Epithelial cell of esophagus (primary cell): ENCODE measurements around the gene ASF1A.

Experiments used
- DNase-seq: peaks from one replicate; pipeline ENCODE4 v3.0.0; 2010; ENCODE audit warnings: low read depth
- H3K4me3 ChIP-seq: 2 replicates; pipeline ENCODE4 v1.5.1; 2011; ENCODE audit warnings: mild to moderate bottlenecking, low read length, control low read depth
- CTCF ChIP-seq: IDR thresholded peaks from 2 replicates; pipeline ENCODE4 v1.5.1; 2011; ENCODE audit warnings: low read depth, mild to moderate bottlenecking, low read length, control low read depth, inconsistent platforms; ENCODE audit not compliant: insufficient read depth; ENCODE audit errors: missing control alignments

The ASF1A gene

DNA sequence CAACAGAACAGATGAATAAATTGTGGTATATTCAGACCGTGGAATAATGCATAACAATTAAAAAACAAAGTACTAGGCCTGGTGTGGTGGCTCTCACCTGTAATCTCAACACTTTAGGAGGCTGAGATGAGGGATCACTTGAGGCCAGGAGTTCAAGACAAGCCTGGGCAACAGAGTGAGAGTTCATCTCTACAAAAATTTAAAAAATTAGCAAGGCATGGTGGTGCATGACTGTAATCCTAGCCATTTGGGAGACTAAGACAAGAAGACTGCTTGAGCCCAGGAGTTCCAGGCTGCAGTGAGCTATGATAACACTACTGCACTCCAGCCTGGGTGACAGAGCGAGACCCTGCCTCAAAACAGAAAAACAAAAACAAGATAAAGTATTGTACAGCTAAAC lies 16.1 kb upstream of the ASF1A start:
- TF ChIP-seq CTCF, result no peak
- DNase-seq, result no peak
- no peak overlapping the region for H3K4me3 ChIP-seq

- no peak overlapping the region for H3K4me3 ChIP-seq
- TF ChIP-seq CTCF, result no peak
- no peak for DNase-seq
These were observed 12.3 kb upstream of the ASF1A start for GRCh38 chr6:118881440-118882313.

DNA sequence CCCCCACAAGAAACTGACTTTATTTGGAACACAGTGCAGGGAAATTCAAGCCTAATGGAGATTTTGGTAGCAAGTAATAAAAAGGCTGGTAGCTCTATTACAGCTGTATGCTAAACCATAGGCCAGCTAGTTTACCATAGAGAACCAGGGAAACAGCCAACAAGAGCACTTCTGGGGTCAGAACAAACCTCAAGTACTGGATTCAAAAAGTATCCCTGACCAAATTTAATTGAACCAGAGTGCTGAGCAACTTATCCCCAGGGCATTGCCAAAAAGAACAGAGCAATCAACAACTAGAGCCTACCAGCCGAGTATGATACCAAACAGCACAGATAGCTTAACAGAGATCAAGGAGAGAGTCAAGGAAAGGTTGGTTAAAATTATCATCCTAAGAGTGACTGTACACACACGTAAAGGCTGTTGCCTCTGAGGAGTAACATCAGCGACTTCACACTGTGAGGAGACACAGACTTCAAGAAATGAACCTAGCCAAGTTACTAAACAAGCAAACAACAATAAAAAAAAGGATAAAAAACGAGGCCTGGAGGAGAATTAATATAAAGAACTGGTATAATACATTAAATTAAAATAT lies 11.5 kb upstream of the ASF1A start:
- no peak for TF ChIP-seq CTCF
- no peak overlapping the region for H3K4me3 ChIP-seq
- no peak for DNase-seq

DNA sequence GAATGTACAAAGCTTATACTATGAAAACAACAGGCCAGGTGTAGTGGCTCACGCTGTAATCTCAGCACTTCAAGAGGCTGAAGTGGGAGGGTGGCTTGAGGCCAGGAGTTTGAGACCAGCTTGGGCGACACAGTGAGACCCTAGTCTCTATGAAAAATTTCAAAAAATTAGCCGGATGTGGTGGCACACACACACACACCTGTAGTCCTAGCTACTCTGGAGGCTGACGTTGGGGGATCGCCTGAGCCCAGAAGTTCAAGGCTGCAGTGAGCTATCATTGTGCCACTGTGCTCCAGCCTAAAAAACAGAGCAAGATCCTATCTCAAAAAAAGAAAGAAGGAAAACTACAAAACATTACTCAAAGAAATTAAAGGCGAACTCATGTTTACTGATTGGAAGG lies 7.3 kb upstream of the ASF1A start:
- no peak for DNase-seq
- no peak for TF ChIP-seq CTCF
- no peak overlapping the region for H3K4me3 ChIP-seq

DNA sequence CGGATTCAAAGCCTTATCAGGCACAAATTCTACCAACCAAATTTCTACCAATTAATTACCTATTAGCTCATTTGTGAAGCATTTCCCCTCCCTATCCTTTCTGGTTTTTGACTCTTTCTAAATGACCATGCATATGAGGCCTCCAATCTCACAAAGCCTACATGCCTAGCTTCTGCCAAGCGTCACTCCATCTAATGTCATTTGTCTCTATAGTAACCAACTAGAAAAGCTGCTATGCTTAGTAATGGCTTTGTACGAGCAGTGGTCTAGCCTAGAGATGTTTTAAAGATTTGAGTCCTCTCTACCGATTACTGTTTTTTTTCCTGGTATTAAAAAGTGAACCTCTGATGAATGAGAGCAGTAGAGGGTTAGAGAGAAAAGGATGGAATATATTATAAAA lies 4.8 kb upstream of the ASF1A start:
- no peak for DNase-seq
- TF ChIP-seq CTCF, result no peak
- H3K4me3 ChIP-seq, result no peak overlapping the region

GRCh38 chr6:118890997-118891790 lies 2.8 kb upstream of the ASF1A start:
- H3K4me3 ChIP-seq, result no peak overlapping the region
- no peak for TF ChIP-seq CTCF
- DNase-seq, result no peak
